GM18502 (cell line): ENCODE measurements around the gene GPR42.
"Not testable (repeated sequence)": the region's sequence is repeated elsewhere in the genome, so short reads cannot be mapped to it uniquely, and the experiment has no call there.

Source experiments
- ATAC-seq: cut with Tn5 transposase; IDR thresholded peaks from one replicate; pipeline ENCODE4 v1.9.1; 2021; ENCODE audit warnings: mild to moderate bottlenecking; ENCODE audit not compliant: unreplicated experiment, poor library complexity

GPR42 gene

DNA sequence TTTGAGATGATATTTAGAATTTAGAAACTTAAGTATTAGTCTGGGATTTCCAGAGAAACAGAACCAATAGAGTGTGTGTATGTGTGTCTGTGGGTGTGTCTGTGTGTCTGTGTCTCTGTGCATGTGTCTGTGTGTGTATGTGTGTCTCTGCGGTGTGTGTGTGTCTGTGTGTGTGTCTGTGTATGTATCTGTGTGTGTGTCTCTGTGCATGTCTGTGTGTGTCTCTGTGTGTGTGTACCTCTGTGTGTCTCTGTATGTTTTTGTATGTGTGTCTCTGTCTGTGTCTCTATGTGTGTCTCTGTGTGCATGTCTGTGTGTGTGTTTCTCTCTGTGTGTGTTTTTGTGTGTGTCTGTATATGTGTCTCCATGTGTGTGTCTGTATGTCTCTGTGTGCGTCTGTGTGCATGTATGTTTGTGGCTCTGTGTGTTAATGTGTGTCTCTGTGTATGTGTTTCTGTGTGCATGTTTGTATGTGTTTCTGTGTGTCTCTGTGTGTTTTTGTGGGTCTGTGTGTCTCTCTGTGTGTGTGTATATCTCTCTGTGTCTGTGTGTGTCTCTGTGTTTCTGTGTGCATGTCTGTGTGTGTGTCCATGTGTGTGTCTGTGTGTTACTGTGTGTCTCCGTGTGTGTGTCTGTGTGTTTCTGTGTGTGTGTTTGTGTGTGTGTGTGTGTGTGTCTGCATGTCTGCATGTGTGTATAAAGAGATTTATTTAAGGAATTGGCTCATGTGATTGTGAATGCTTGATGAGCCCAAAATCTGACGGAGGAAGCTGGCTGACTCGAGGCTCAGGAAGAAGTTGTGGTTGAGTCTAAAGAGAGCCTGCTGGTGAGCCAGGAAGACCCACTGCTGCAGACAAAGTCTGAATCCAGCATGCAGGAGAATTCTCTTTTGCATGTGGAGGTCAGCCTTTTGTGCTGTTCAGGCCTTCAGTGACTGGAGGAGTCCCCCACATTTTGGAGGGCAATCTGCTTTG is 22.2 kb downstream of the GPR42 start:
- no peak for ATAC-seq

DNA sequence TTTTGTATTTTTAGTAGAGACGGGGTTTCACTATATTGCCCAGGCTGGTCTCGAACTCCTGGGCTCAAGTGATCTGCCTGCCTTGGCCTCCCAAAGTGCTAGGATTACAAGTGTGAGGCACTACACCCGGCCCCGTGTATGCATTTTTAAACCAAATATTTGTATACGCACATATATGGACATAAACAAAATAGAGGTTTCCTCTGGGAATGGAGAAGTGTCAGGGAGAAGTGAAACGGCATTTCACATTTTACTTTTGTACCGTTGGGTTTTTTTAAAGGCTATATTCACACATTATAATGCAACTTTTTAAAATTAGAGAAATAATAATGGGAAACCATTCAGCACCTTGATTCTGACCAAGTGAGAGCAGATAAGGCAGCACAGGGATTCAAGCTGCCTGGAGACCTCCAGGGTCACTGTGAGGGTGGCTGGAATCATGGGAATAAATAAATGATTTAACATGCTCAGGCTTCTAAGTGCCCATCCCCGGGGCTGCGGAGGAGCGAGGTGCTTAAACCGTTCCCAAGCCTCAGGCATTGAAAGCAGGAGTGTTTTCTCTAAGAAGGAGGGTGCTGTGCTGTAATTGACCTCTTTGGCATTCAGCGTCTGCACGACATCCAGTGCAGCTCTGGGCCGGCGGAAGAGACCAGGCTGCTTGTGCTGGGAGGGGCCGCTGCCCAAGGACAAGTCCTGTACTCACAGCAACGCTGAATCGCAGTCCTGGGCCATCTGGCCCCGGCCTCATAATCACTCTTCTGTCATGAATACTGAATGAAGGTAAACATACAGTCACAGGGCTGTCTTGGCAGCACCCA is 24.7 kb downstream of the GPR42 start:
- ATAC-seq, result no peak

DNA sequence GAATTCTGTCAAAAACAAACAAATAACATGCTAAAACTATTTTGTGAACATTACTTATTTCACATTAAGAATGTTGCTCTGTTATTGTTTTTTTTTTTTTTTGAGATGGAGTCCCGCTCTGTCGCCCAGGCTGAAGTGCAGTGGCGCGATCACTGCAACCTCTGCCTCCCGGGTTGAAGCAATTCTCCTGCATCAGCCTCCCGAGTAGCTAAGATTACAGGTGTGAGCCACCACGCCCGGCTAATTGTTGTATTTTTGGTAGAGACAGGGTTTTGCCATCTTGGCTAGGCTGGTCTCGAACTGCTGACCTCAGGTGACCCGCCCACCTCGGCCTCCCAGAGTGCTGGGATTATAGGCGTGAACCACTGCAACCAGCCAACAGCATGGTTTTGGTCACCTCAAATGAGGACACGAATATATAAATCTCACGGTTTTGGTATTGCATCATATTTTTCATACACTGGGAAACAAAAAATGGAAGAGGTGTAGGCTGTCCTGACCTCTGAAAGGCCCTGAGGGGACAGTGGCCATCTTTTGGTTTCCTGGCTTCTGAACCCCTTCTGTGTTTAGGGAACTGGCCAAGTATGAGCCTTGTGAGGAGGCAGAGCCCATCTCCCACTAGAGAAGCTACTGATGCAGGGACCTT is 25.5 kb downstream of the GPR42 start:
- no peak for ATAC-seq

DNA sequence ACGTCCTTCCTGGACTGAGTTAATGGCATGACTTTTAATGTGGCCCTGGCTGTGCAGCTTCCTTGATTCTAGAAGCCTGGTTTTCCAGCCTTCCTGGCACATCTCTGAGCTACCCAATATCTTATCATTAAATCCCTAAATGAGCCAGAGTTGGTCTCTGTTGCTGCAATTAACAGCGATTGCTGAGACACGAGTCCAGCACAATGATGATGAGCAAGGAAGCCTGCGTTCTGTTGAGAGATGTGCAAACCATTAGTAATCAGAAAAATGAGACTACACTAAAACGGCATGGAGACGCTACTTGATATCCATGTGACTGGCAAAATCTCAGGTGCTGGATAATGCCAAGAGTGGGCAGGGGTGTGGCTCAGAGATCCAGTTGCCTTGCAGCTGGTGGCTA is 26.2 kb downstream of the GPR42 start:
- no peak for ATAC-seq

DNA sequence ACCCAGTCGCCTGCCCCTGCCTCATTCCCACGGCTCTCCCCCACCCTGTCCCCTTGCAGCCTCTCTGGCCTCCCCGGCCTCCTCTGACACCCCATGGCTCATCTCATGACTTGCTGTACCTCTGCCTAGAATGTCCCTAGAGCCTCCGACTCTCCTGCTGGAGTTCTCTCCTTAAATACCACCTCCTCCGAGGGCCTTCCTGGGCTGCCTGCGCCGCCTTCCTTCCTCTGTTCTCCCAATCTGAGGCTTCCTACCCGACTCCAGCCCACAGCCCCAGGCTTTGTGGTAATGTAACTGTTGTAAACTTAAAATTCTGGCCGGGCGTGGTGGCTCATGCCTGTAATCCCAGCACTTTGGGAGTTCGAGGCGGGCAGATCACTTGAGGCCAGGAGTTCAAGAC is 27.7 kb downstream of the GPR42 start:
- no peak for ATAC-seq

DNA sequence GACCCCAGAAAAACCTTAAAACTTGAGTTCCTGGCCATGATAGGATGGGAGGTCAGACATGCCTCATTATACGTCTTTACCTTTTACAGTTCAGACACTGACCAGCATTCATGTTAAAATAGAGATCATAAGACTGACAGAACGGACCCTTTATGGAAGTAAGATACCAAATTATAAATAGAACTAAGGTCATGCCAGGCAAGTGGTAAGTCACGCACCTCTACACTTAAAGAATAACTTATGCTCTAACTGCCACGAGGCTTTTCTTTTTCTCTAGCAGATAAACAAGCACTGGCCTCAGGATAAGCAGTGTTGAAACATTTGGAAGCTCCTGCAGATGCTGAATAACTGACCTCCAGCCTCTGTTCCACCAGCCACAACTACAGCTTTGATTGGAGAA is 28.4 kb downstream of the GPR42 start:
- ATAC-seq, result no peak

DNA sequence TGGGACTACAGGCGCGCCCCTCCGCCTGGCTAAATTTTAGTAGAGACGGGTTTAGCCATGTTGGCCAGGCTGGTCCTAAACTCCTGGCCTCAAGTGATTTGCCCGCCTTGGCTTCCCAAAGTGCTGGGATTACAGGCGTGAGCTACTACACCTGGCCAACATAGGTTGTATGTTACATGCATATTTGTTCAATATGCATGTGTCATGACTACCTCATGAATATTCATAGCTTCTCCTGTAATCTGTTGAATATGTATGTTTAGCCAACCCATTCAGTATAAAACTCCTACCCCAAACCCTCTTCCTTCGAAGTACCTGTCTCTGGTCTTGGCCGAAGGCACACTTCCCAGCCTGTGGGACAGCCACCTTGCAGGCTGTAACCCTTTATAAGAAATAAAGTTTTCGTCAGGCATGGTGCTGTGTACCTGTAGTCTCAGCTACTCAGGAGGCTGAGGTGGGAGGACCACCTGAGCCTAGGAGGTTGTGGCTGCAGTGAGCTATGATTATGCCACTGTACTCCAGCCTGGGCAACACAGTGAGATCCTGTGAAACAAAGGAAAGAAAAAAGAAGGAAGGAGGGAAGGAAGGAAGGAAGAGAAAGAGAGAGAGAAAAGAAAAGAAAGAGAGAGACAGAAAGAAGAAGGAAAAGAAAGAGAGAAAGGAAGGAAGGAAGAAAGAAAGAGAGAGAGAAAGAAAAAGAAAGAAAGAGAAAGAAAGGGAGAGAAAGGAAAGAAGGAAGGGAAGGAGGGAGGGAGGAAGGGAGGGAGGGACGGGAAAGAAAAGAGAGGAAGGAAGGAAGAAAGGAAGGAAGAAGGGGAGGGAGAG is 29.3 kb downstream of the GPR42 start:
- no peak for ATAC-seq

DNA sequence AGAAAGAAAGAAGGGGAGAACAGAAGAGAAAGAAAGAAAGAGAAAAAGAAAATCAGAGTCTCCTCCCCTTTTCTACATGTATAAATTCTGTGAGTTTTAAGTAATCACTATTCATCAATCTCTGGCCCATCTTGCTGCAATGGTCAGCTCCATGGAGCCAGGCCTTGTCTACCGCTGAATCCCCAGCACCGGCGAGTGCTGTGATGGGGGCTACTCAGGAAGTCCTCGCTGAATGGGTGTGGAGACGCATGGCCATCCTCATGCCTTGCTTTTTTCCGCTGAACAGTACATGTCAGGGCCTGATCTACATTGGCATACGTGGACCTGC is 29.9 kb downstream of the GPR42 start:
- ATAC-seq, result no peak

DNA sequence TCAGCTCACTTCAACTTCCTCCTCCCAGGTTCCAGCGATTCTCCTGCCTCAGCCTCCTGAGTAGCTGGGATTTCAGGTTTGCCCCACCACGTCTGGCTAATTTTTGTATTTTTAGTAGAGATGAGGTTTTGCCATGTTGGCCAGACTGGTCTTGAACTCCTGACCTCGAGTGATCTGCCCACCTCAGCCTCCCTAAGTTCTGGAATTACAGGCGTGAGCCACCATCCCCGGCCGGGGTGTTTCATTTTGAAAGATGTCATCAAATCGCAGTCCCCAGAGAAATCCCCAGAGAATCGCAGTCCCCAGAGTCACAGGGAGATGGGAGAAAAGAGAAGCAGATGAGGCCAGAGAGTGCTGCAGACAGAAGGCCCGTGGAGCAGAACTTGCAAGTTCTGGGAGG is 30.5 kb downstream of the GPR42 start:
- not testable (repeated sequence) for ATAC-seq

DNA sequence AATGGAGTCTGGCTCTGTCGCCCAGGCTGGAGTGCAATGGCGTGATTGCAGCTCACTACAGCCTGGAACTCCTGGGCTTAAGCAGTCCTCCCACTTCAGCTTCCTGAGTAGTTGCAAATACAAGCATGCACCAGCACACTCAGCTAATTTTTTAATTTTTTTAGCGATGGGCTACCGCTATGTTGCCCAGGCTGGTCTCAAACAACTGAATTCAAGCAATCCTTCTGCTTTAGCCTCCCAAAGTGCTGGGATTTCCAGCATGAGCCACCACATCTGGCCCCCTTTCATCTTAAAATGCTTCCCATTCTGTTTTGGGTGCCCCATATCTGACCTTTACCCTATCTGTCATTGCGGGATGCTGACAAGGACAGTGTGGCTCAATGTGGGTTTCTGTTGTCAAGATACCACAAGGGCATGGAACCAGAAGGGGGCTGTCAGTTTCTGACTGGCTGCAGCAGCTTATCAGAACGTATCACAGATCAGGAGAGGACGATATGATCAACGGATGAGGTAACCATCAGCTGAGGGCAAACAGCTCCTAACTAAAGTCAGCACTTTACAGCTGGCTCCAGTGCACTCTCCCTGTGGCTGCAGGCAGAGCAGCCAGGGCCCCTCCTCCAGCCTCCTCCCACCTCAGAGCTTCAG is 32.4 kb downstream of the GPR42 start:
- ATAC-seq, result no peak

DNA sequence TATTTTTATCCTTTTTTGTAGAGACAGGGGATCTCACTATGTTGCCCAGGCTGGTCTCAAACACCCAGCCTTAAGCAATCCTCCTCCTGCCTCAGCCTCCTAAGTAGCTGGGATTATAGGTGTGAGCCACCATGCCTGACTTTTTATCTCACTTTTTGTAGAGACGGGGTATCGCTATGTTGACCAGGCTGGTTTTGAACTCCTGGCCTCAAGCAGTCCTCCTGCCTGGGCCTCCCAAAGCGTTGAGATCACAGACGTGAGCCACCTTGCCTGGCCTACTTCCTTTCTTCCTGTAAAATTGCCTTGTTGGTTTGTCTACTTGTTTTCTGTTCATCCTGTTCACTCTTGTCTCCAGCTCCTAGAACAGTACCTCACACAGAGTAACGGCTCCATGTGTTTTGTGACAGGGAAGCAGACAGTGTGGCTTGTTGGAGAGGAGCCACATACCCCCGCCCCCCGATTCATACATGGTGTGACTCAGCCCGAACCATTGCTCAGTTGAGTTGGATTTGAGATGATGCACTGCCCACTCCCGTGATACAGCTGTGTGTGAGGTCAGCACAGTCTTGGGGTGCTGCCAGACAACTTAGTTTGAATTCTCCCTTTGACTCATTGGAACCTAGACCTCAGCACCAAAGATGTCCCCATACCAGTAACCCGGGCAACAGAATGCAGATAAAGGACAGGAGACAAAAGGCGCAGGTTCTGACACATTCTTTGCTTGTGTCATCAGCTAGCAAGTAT is 34.2 kb downstream of the GPR42 start:
- peak; percentile 75 for ATAC-seq

DNA sequence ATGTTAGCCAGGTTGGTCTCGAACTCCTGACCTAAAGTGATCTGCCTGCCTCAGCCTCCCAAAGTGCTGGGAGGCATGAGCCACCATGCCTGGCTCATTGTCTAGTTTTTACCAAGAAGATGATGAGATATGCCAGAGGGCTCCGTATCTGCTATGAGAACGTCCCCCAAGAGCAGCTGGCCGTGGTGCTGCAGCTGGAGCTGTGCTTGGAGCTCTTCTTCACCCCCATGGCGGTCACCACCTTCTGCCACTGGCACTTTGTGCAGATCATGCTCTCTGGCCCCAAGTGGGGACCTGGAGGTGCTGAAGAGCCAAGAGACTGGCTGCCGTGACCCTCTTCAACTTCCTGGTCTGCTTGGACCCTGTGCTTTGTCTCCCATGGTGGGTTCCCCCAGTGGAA is 36.8 kb downstream of the GPR42 start:
- no peak for ATAC-seq

DNA sequence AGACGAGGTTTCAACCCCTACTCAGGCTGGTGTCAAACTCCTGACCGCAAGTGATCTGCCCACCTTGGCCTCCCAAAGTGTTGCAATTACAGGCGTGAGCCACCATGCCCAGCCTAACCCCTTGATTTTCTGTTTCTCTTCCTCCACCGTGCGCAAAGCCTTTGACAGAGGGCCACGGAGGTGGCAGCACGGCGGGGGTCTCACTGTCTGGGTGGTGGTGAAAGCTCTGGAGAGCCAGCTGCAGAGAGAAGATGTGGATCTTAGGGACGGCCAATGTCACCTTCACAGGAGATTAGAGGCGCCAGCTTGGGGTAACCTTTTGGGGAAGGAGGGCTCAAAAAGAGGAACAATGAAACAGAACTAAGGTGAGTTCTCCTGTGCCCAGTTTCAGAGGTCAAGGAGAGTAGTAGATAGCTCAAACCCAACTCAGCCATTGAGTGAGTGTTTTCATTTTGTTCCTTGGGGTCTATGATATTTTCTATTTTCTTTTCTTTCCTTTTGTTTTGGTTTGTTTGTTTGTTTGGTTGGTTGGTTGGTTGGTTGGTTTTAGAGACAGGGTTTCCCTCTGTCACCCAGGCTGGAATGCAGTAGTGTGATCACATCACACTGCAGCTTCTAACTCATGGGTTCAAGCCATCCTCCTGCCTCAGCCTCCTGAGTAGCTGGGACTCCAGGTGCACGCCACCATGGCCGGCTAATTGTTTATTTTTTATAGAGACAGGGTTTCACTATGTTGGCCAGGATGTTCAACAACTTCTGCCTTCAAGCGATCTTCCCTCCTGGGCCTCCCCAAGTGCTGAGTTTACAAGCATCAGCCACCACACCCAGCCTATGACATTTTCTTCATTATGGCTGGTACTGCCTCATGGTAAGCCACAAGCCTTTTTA is 37.7 kb downstream of the GPR42 start:
- ATAC-seq, result peak; percentile 71

DNA sequence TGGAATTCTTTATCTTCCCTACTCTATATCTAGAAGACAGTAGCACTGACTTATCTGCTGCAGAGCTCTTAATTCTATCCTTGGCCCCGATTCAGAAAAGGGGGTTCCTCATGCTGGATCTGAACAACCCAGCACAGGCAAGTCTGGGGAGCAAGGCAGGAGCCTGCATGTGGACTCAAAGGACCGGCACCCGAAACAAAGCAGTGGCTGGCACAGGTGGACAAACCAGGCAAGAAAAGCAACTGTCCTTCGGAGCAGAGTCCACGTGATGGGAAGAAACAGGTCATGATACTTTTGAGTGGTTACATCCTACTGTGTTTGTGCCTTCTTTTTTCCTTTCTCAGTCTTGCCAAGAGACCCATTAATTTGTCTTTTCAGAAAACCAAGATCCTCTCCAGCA is 38.3 kb downstream of the GPR42 start:
- ATAC-seq, result no peak

DNA sequence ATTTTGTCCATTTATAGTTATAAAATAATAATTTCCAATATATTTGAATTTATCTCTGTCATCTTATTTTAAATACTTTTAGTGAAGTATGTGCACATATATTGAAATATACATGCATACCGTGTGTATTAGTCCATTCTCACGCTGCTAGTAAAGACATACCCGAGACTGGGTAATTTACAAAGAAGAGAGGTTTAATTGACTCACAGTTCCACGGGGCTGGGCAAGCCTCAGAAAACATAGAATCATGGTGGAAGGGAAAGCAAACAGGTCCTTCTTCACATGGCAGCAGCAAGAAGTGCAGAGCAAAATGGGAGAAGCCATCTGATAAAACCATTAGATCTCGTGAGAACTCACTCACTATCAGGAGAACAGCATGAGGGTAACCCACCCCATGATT is 39.6 kb downstream of the GPR42 start:
- ATAC-seq, result no peak

DNA sequence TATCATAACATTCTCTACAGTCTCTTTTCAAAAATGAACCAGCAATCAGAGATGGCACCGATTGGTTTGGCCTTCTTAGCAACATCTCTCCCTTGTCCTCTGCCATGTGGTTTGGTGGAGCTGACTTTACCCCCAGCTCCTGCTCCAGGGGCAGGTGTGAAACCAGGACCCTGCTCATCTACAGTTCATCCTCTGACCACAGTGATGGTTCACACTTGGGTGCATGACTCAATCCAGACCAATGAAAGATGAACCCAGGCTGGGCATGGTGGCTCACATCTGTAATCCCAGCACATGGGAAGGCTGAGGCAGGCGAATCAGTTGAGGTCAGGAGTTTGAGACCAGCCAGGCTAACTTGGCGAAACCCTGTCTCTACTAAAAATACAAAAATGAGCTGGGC is 43.6 kb downstream of the GPR42 start:
- no peak for ATAC-seq

DNA sequence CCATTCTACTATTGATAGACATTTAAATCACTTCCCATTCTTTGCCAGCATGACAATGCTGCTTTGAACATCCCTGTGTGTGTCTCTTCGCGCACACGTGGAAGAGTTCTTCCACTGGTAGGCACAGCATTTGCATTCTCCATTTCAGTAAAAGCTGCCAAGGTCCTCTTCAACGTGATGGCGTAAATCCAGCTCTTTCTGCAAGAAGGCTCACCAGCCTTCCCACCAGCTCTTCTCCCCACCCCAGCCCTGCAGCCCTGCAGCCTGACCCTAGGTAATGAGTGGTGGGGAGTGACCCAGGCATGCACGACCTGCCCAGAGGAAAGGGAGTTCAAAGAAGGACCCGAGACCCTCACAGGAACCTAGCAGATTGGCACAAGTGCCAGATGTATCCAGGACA is 45.5 kb downstream of the GPR42 start:
- ATAC-seq, result no peak

DNA sequence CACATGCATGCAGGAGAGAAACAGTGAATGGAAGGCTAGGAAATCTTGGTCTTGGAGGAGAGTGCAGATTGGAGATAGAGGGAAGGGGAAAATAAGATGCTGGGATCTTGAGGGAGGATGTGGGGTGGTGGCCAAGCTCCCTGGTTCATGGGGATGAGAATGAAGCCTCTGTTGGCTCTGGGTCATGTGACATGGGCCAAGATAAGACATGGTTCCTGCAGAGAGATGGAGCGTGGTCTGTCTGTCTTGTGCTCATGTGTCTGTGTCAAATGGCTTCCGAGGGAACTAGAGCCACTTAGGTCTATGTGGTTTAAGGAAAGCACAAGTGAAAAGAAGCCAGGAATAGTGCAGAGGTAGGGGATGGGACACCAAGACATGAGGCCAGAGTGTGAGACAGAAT is 46.4 kb downstream of the GPR42 start:
- ATAC-seq, result no peak
